Hepatocyte (in vitro differentiated cells): ENCODE results near the gene ACACB. TPM values are rescaled to one million over a fixed set of nuclear protein-coding genes. Genes with fewer than 3 reads are reported as not detected.

Source experiments
- DNase-seq: peaks from one replicate; pipeline ENCODE4 v3.0.0-alpha.2; 2016; ENCODE audit warnings: low spot score
- H2AFZ ChIP-seq: fragments of 200-600 bp; sonication (generic); 2 replicates; pipeline ENCODE4 v1.6.0; 2016; ENCODE audit warnings: antibody characterized with exemption, mild to moderate bottlenecking
- H3K27ac ChIP-seq: fragments of 200-600 bp; sonication (generic); 2 replicates; pipeline ENCODE4 v1.5.1; 2016; ENCODE audit warnings: mild to moderate bottlenecking
- H3K27me3 ChIP-seq: fragments of 200-600 bp; sonication (generic); 2 replicates; pipeline ENCODE4 v1.6.1; 2016
- H3K36me3 ChIP-seq: fragments of 200-600 bp; sonication (generic); replicated peaks from 2 replicates; pipeline ENCODE4 v1.5.1; 2016; ENCODE audit warnings: low read depth; ENCODE audit not compliant: insufficient read depth
- H3K4me1 ChIP-seq: fragments of 200-600 bp; sonication (generic); 2 replicates; pipeline ENCODE4 v1.5.1; 2016; ENCODE audit warnings: mild to moderate bottlenecking, moderate library complexity; ENCODE audit not compliant: insufficient read depth
- H3K4me2 ChIP-seq: fragments of 200-600 bp; sonication (generic); 2 replicates; pipeline ENCODE4 v1.6.0; 2016
- H3K4me3 ChIP-seq: fragments of 200-600 bp; sonication (generic); 2 replicates; pipeline ENCODE4 v1.5.1; 2016; ENCODE audit warnings: mild to moderate bottlenecking
- H3K79me2 ChIP-seq: fragments of 200-600 bp; sonication (generic); 2 replicates; pipeline ENCODE4 v1.6.0; 2017; ENCODE audit warnings: mild to moderate bottlenecking
- H3K9me2 ChIP-seq: fragments of 200-600 bp; sonication (generic); replicated peaks from 2 replicates; pipeline ENCODE4 v1.6.0; 2017; ENCODE audit warnings: mild to moderate bottlenecking; ENCODE audit not compliant: insufficient read depth
- H3K9me3 ChIP-seq: fragments of 200-600 bp; sonication (generic); 2 replicates; pipeline ENCODE4 v1.5.1; 2016; ENCODE audit warnings: low read depth, mild to moderate bottlenecking
- H4K20me1 ChIP-seq: fragments of 200-600 bp; sonication (generic); 2 replicates; pipeline ENCODE4 v1.6.0; 2016; ENCODE audit warnings: mild to moderate bottlenecking; ENCODE audit not compliant: insufficient read depth, poor library complexity, severe bottlenecking
- EZH2 ChIP-seq: fragments of 200-600 bp; sonication (generic); IDR thresholded peaks from 2 replicates; pipeline ENCODE4 v1.6.1; 2016; ENCODE audit warnings: antibody characterized with exemption, mild to moderate bottlenecking, borderline replicate concordance
- EZH2phosphoT487 ChIP-seq: fragments of 200-600 bp; sonication (generic); IDR thresholded peaks from one replicate; pipeline ENCODE4 v1.6.1; 2018; ENCODE audit warnings: antibody characterized with exemption, mild to moderate bottlenecking, low read depth, moderate library complexity; ENCODE audit not compliant: unreplicated experiment, severe bottlenecking
- WGBS: methylation state at CpG from one replicate; pipeline ENCODE4 v1.1.6; 2016; ENCODE audit warnings: low lambda C conversion rate; ENCODE audit errors: missing lambda C conversion rate; 5-methylcytosine and 5-hydroxymethylcytosine counted together
- polyA plus RNA-seq: library from polyadenylated mRNA; unstranded; fragments of >200 nt; fragmentation: Nextera tagmentation; extraction: Ambion mirVana; gene quantifications from 2 replicates; pipeline ENCODE4 v1.2.1, GENCODE V29; 2016
- total RNA-seq: library from RNA; depleted of rRNA; stranded (reverse); fragments of >200 nt; gene quantifications from 2 replicates; pipeline ENCODE4 v1.2.3, GENCODE V29; 2014
- TF ChIP-seq, protein P1 (sequence below): fragments of 200-600 bp; sonication (generic); IDR thresholded peaks from 2 replicates; pipeline ENCODE4 v1.5.1; 2016; ENCODE audit warnings: antibody characterized with exemption, mild to moderate bottlenecking; ENCODE audit not compliant: poor library complexity

The ACACB gene
- total and polyA plus RNA-seq, 2 experiments from 2014 or later = 3.9 to 9.3 TPM

- Histone ChIP-seq H3K36me3 (no peaks in the 10 kb centered on the region), H3K27me3 (peaks cover 64% of the 10 kb centered on the region), H3K9me2 (no peaks in the 10 kb centered on the region), H3K4me1 (peaks cover 9% of the 10 kb centered on the region), H4K20me1 (no peaks in the 10 kb centered on the region), H2AFZ (peak overlapping the region; percentile 76), H3K79me2 (no peaks in the 10 kb centered on the region), H3K4me2 (peak overlapping the region; percentile 98), H3K9me3 (no peaks in the 10 kb centered on the region), H3K4me3 (peak overlapping the region; percentile 58), H3K27ac (no peak overlapping the region)
- under 1% methylated on average over 25 of the region's 99 CpGs for WGBS
- TF ChIP-seq, protein P1, sequence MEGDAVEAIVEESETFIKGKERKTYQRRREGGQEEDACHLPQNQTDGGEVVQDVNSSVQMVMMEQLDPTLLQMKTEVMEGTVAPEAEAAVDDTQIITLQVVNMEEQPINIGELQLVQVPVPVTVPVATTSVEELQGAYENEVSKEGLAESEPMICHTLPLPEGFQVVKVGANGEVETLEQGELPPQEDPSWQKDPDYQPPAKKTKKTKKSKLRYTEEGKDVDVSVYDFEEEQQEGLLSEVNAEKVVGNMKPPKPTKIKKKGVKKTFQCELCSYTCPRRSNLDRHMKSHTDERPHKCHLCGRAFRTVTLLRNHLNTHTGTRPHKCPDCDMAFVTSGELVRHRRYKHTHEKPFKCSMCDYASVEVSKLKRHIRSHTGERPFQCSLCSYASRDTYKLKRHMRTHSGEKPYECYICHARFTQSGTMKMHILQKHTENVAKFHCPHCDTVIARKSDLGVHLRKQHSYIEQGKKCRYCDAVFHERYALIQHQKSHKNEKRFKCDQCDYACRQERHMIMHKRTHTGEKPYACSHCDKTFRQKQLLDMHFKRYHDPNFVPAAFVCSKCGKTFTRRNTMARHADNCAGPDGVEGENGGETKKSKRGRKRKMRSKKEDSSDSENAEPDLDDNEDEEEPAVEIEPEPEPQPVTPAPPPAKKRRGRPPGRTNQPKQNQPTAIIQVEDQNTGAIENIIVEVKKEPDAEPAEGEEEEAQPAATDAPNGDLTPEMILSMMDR = no peak
- peak; percentile 63 for TF ChIP-seq EZH2
- TF ChIP-seq EZH2phosphoT487 = no peak
- peak; percentile 23 for DNase-seq
Measured at GRCh38 chr12:109309381-109310246, 193.2 kb downstream of the ACACB start.

GRCh38 chr12:109310247-109311125, 194.1 kb downstream of the ACACB start:
- H2AFZ ChIP-seq = peak overlapping the region; percentile 76
- H3K4me1 ChIP-seq = peaks cover 9% of the 10 kb centered on the region
- H3K4me2 ChIP-seq = peak overlapping the region; percentile 98
- H3K27me3 ChIP-seq = peaks cover 60% of the 10 kb centered on the region
- no peaks in the 10 kb centered on the region for H4K20me1 ChIP-seq
- no peak overlapping the region for H3K27ac ChIP-seq
- H3K9me2 ChIP-seq = no peaks in the 10 kb centered on the region
- TF ChIP-seq, protein P1 = no peak
- no peak for TF ChIP-seq EZH2phosphoT487
- no peak for TF ChIP-seq EZH2
- WGBS = 10% methylated on average over 33 of the region's 33 CpGs
- H3K79me2 ChIP-seq = no peaks in the 10 kb centered on the region
- DNase-seq = no peak
- no peak overlapping the region for H3K4me3 ChIP-seq
- H3K9me3 ChIP-seq = no peaks in the 10 kb centered on the region
- no peaks in the 10 kb centered on the region for H3K36me3 ChIP-seq

Other genes starting within 250 kb of the ACACB start
- gene DAO, start 236.5 kb upstream of the ACACB start, total RNA-seq = 0.90 and 2.2 TPM in 2 replicates
- gene DAO, start 236.5 kb upstream of the ACACB start, polyA plus RNA-seq = 0.41 and 0.88 TPM in 2 replicates
- gene SVOP, start 95.5 kb upstream of the ACACB start, total RNA-seq = 0.27 TPM in 1 of 2 replicates, not detected in the other
- gene SVOP, start 95.5 kb upstream of the ACACB start, polyA plus RNA-seq = 0.45 TPM in 1 of 2 replicates, not detected in the other
- gene USP30, start 64.0 kb upstream of the ACACB start, total RNA-seq = 13.8 and 19.8 TPM in 2 replicates
- 11.2 and 12.5 TPM in 2 replicates for gene USP30, start 64.0 kb upstream of the ACACB start, polyA plus RNA-seq
- gene ALKBH2, start 23.1 kb upstream of the ACACB start, total RNA-seq = 10.1 and 14.0 TPM in 2 replicates
- 18.6 and 22.1 TPM in 2 replicates for gene ALKBH2, start 23.1 kb upstream of the ACACB start, polyA plus RNA-seq
- gene UNG, start 19.0 kb upstream of the ACACB start, total RNA-seq = 35.7 and 40.4 TPM in 2 replicates
- gene UNG, start 19.0 kb upstream of the ACACB start, polyA plus RNA-seq = 35.3 and 41.2 TPM in 2 replicates
- gene FOXN4, start 192.7 kb downstream of the ACACB start, total RNA-seq = not detected in 2 replicates
- gene FOXN4, start 192.7 kb downstream of the ACACB start, polyA plus RNA-seq = not detected in 2 replicates
- gene MYO1H, start 231.3 kb downstream of the ACACB start, total RNA-seq = not detected in 2 replicates
- gene MYO1H, start 231.3 kb downstream of the ACACB start, polyA plus RNA-seq = not detected in 2 replicates